WTC11 (cell line): ENCODE results near the gene ATRIP. TPM values are rescaled to one million over a fixed set of nuclear protein-coding genes. Genes with fewer than 3 reads are reported as not detected.

Source experiments
- ATAC-seq: fragments of 200-7000 bp; cut with Tn5 transposase; 2 replicates; pipeline ENCODE4 v1.10.0; 2021; ENCODE audit warnings: mild to moderate bottlenecking, moderate library complexity
- CTCF ChIA-PET: fragments of 300-600 bp; sonication (Branson Sonifier 250); formaldehyde crosslinking; loops from one replicate; lab custom pipeline; 2021; ENCODE audit warnings: antibody characterized with exemption; lab: Charles Lee
- POLR2A ChIA-PET: fragments of 350-600 bp; sonication (Branson Sonifier 250); formaldehyde crosslinking; loops from one replicate; lab custom pipeline; 2021; ENCODE audit warnings: antibody characterized with exemption; lab: Charles Lee
- DNase-seq: peaks from one replicate; pipeline ENCODE4 v3.0.0; 2021; ENCODE audit warnings: low spot score
- H3K27ac Mint-ChIP-seq: 2 replicates; pipeline ENCODE4 v1.8.0; 2021; ENCODE audit warnings: mixed read lengths
- H3K27me3 Mint-ChIP-seq: 2 replicates; pipeline ENCODE4 v1.8.0; 2021; ENCODE audit warnings: low read depth, mild to moderate bottlenecking, moderate library complexity, mixed read lengths
- H3K36me3 Mint-ChIP-seq: 2 replicates; pipeline ENCODE4 v1.8.0; 2021; ENCODE audit warnings: mixed read lengths
- H3K4me1 Mint-ChIP-seq: 2 replicates; pipeline ENCODE4 v1.8.0; 2022; ENCODE audit warnings: mixed read lengths
- H3K4me3 Mint-ChIP-seq: 2 replicates; pipeline ENCODE4 v1.8.0; 2021; ENCODE audit warnings: mild to moderate bottlenecking, moderate library complexity, mixed read lengths
- H3K9me3 Mint-ChIP-seq: 2 replicates; pipeline ENCODE4 v1.8.0; 2021; ENCODE audit warnings: mixed read lengths
- ATF1 ChIP-seq: sonication (generic); formaldehyde crosslinking; IDR thresholded peaks from 2 replicates; pipeline ENCODE4 v1.8.1; 2023; ENCODE audit warnings: mild to moderate bottlenecking, moderate library complexity, missing genetic modification reagents
- E2F5 ChIP-seq: sonication (generic); formaldehyde crosslinking; IDR thresholded peaks from 2 replicates; pipeline ENCODE4 v1.8.1; 2022; ENCODE audit warnings: mild to moderate bottlenecking, moderate library complexity, missing genetic modification reagents
- GABPB1 ChIP-seq: sonication (generic); formaldehyde crosslinking; IDR thresholded peaks from 2 replicates; pipeline ENCODE4 v1.8.1; 2023; ENCODE audit warnings: mild to moderate bottlenecking, missing genetic modification reagents
- HMGXB4 ChIP-seq: sonication (generic); formaldehyde crosslinking; IDR thresholded peaks from 2 replicates; pipeline ENCODE4 v1.8.1; 2023; ENCODE audit warnings: mild to moderate bottlenecking, moderate library complexity, missing genetic modification reagents
- MAX ChIP-seq: sonication (generic); formaldehyde crosslinking; IDR thresholded peaks from 2 replicates; pipeline ENCODE4 v1.8.0; 2022; ENCODE audit warnings: mild to moderate bottlenecking, missing genetic modification reagents
- NR1H2 ChIP-seq: sonication (generic); formaldehyde crosslinking; IDR thresholded peaks from 2 replicates; pipeline ENCODE4 v1.9.0; 2021; ENCODE audit warnings: mild to moderate bottlenecking, moderate library complexity, missing genetic modification reagents
- PRRX2 ChIP-seq: fragments of 250-450 bp; sonication (Bioruptor Pico); IDR thresholded peaks from 2 replicates; pipeline ENCODE4 v1.8.0; 2021; ENCODE audit warnings: mild to moderate bottlenecking
- RELA ChIP-seq: sonication (generic); formaldehyde crosslinking; IDR thresholded peaks from 2 replicates; pipeline ENCODE4 v1.8.1; 2022; ENCODE audit warnings: missing genetic modification reagents, mild to moderate bottlenecking, borderline replicate concordance
- STAT6 ChIP-seq: sonication (generic); formaldehyde crosslinking; conservative IDR thresholded peaks from 2 replicates; pipeline ENCODE4 v1.8.1; 2023; ENCODE audit warnings: mild to moderate bottlenecking, low read depth, missing genetic modification reagents, moderate library complexity
- ZNF263 ChIP-seq: sonication (generic); formaldehyde crosslinking; IDR thresholded peaks from 2 replicates; pipeline ENCODE4 v1.8.1; 2022; ENCODE audit warnings: low read depth, mild to moderate bottlenecking, moderate library complexity, missing genetic modification reagents
- ZNF396 ChIP-seq: fragments of 250-450 bp; sonication (Bioruptor Pico); IDR thresholded peaks from 2 replicates; pipeline ENCODE4 v1.8.0; 2021; ENCODE audit warnings: mild to moderate bottlenecking, moderate library complexity, borderline replicate concordance
- total RNA-seq: library from RNA; stranded (reverse); gene quantifications from 3 replicates; pipeline ENCODE4 v1.2.3, GENCODE V29; 2021

ATRIP gene
- total RNA-seq, 1 experiment from 2014 or later, result 18.2 TPM

- TF ChIP-seq E2F5, result no peak
- no peak for TF ChIP-seq NR1H2 (CRISPR knock-in tag)
- peaks cover 36% of the 10 kb centered on the region for H3K36me3 Mint-ChIP-seq
- H3K27me3 Mint-ChIP-seq, result no peaks in the 10 kb centered on the region
- CTCF ChIA-PET, result interaction anchor here (1.2 to 8.2 kb wide), 5 partner anchors 9 to 30 kb away, joined by 4 to 142 read pairs (median 9); partner anchors contain the start of genes CCDC51 and TMA7
- H3K9me3 Mint-ChIP-seq, result no peaks in the 10 kb centered on the region
- no peak for DNase-seq
- H3K27ac Mint-ChIP-seq, result peak overlapping the region; percentile 87
- peak overlapping the region; percentile 87 for H3K4me3 Mint-ChIP-seq
- POLR2A ChIA-PET, result interaction anchor here (0.5 to 3.7 kb wide), 4 partner anchors 9 to 43 kb away, joined by 3 to 15 read pairs (median 4); partner anchors contain the start of genes CCDC51 and TMA7
- no peak for ATAC-seq
- peaks cover 53% of the 10 kb centered on the region for H3K4me1 Mint-ChIP-seq
Measured at GRCh38 chr3:48430708-48431101, 15.8 kb upstream of the ATRIP start.

GRCh38 chr3:48431224-48432029 lies 15.1 kb upstream of the ATRIP start:
- H3K9me3 Mint-ChIP-seq, result no peaks in the 10 kb centered on the region
- H3K27ac Mint-ChIP-seq, result peak overlapping the region; percentile 87
- H3K36me3 Mint-ChIP-seq, result peaks cover 36% of the 10 kb centered on the region
- no peaks in the 10 kb centered on the region for H3K27me3 Mint-ChIP-seq
- peak overlapping the region; percentile 87; the same call in 1 of the 2 replicates for H3K4me3 Mint-ChIP-seq
- TF ChIP-seq ATF1 (CRISPR knock-in tag), result no peak
- peak; percentile 28; the same call in 1 of the 2 replicates for TF ChIP-seq GABPB1
- ATAC-seq (no peak), DNase-seq (no peak)
- ChIA-PET CTCF (interaction anchor here (1.2 to 8.2 kb wide), 7 partner anchors 8 to 607 kb away, joined by 3 to 142 read pairs (median 9); partner anchors contain the start of genes CCDC51 and TMA7), POLR2A (interaction anchor here (1.2 to 3.7 kb wide), 4 partner anchors 8 to 31 kb away, joined by 3 to 15 read pairs (median 4); partner anchors contain the start of genes CCDC51 and TMA7)
- peaks cover 46% of the 10 kb centered on the region for H3K4me1 Mint-ChIP-seq

GRCh38 chr3:48432411-48433371 lies 13.8 kb upstream of the ATRIP start:
- Mint-ChIP-seq H3K27me3 (no peaks in the 10 kb centered on the region), H3K27ac (peak overlapping the region; percentile 92)
- TF ChIP-seq ZNF396 (CRISPR knock-in tag) (no peak), MAX (0 out of 2 replicates have a peak, but pooled peaks have one; percentile 24), STAT6 (CRISPR knock-in tag) (no peak), PRRX2 (no peak), HMGXB4 (CRISPR knock-in tag) (no peak), ZNF263 (CRISPR knock-in tag) (no peak), RELA (no peak)
- TF ChIP-seq, all 79 proteins: peak for 1
- CTCF ChIA-PET, result interaction anchor here (0.6 to 8.2 kb wide), 40 partner anchors 10 to 608 kb away, joined by 3 to 142 read pairs (median 4); partner anchors contain the start of genes ATRIP, CDC25A, PFKFB4 and SLC26A6
- DNase-seq, result peak; percentile 75
- peak; percentile 65 for ATAC-seq
- peaks cover 36% of the 10 kb centered on the region for H3K4me1 Mint-ChIP-seq
- H3K9me3 Mint-ChIP-seq, result no peaks in the 10 kb centered on the region
- no peak overlapping the region for H3K4me3 Mint-ChIP-seq
- peaks cover 36% of the 10 kb centered on the region for H3K36me3 Mint-ChIP-seq
- POLR2A ChIA-PET, result interaction anchor here (0.6 to 1.2 kb wide), 5 partner anchors 9 to 244 kb away, joined by 3 to 5 read pairs (median 4); partner anchors contain the start of genes ATRIP and CDC25A
